NCI-H2029 treated with DMSO at 0.1 percent for 48 hours (cell line): Measurements from ENCODE around the gene MICAL3.
"Not testable (repeated sequence)": the region's sequence is repeated elsewhere in the genome, so short reads cannot be mapped to it uniquely, and the experiment has no call there.

Source experiments
- DNase-seq: peaks from one replicate; lab custom pipeline; 2025; lab: John Stamatoyannopoulos, UW

MICAL3 gene

GRCh38 chr22:18031695-18032454 lies 7.5 kb upstream of the MICAL3 start:
- no peak for DNase-seq

- no peak for DNase-seq
These were observed 5.4 kb upstream of the MICAL3 start for GRCh38 chr22:18029686-18030267.

- no peak for DNase-seq
These were observed 4.6 kb upstream of the MICAL3 start for GRCh38 chr22:18028817-18029527.

- DNase-seq, result not testable (repeated sequence)
These were observed 1.5 kb upstream of the MICAL3 start for GRCh38 chr22:18025898-18026297.

- DNase-seq, result no peak
These were observed 777 bp upstream of the MICAL3 start for GRCh38 chr22:18024956-18025720.

GRCh38 chr22:18023509-18024275 lies 669 bp downstream of the MICAL3 start:
- DNase-seq, result no peak

- no peak for DNase-seq
These were observed 1.5 kb downstream of the MICAL3 start for GRCh38 chr22:18022876-18023275.

GRCh38 chr22:18021431-18021830 lies 2.9 kb downstream of the MICAL3 start:
- DNase-seq, result no peak

GRCh38 chr22:18020743-18021142 lies 3.6 kb downstream of the MICAL3 start:
- DNase-seq, result not testable (repeated sequence)

- DNase-seq, result no peak
These were observed 10.4 kb downstream of the MICAL3 start for GRCh38 chr22:18013947-18014346.

- no peak for DNase-seq
These were observed 10.9 kb downstream of the MICAL3 start for GRCh38 chr22:18013436-18013835.

GRCh38 chr22:18012531-18012930 lies 11.8 kb downstream of the MICAL3 start:
- DNase-seq, result no peak

- no peak for DNase-seq
These were observed 14.1 kb downstream of the MICAL3 start for GRCh38 chr22:18010266-18010665.

GRCh38 chr22:18008136-18008535 lies 16.2 kb downstream of the MICAL3 start:
- no peak for DNase-seq

GRCh38 chr22:18005201-18005926 lies 19.0 kb downstream of the MICAL3 start:
- DNase-seq, result no peak

- DNase-seq, result not testable (repeated sequence)
These were observed 22.5 kb downstream of the MICAL3 start for GRCh38 chr22:18001894-18002315.

- DNase-seq, result peak; percentile 93
These were observed 23.1 kb downstream of the MICAL3 start for GRCh38 chr22:18001040-18001893.

- no peak for DNase-seq
These were observed 23.8 kb downstream of the MICAL3 start for GRCh38 chr22:18000441-18001039.

GRCh38 chr22:17999851-18000250 lies 24.5 kb downstream of the MICAL3 start:
- DNase-seq, result no peak
